Inflammatory macrophage treated with lipopolysaccharide for 4 hours (primary cell): ENCODE results near the gene CRACR2B.

Experiments
- DNase-seq: peaks from one replicate; pipeline ENCODE4 v3.0.0-alpha.2; 2020

The CRACR2B gene

DNA sequence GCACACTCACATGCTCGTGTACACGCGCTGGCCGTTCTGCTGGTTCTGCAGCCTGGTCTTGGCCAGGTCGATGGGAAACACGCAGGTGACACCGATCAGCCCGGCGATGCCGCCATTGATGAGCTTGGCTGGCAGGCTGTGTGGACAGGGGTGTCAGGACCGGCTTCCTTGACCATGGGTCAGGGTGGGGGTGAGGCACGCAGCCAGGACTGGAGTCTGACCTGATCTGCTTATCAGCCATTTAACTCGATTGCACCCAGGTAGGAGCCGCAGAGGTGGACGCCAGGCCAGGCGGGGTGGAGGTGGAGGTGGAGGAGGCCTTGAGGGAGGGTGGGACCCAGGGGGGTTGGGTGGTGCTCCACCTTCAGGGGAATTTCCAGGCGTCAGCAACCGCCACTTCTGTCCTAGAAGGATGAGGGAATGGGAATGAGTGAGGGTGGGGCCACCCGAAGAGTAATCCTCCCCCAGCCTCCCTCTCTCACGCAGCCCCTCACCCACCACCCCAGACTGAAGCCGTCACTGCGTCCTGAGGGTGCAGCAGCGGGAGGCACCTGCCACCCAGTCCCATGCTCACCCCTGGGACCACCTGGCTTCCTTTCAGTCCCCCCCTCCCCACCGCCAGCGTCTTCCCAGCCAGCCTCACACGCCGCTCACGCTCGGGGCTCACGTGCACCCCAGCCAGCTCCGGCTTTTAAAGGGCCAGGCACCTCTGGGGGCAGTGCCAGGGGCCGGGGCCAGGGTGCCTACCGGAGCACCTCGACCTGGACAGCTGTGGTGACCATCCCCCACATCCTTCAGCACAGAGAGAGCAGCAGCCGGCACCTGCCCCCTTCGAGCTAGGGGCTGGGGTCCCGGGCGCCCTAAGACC lies 32.7 kb upstream of the CRACR2B start:
- DNase-seq: no peak

GRCh38 chr11:795634-796564 lies 31.8 kb upstream of the CRACR2B start:
- DNase-seq: peak; percentile 93

DNA sequence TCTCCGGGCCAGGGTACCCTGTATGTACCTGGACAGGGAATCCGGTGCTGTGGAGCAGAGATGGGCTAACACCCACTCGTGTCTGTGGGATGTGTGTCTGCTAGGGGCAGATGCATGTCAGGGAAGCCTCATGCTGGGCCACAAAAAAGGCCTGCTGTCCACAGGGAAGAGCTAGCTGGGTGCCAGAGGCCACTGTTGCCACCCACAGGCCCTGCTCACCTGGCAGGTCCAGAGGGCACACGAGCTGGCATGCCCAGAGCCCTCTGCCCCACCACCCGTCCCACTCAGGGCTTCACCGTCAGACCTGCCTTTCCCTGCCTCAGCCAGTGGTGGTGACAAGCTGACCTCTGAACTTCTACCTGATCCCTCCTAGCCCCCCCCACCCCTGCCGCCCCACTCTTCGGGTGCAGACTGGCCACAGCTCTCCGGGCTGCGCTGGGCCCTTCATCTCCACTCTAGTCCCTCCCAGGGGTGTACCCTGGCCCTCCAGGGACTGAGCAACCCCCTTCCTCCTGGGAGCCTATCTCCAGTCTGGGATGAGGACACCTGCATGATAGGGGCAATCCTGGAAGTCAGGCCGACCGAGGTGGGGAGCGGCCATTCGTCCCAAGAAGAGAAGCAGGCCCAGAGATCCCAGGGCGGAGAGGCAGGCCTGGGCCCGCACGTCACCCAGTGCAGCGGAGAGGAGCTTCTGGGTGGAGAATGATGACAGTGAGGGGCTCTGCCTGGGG lies 31.0 kb upstream of the CRACR2B start:
- no peak for DNase-seq

- peak; percentile 64 for DNase-seq
These were observed 30.2 kb upstream of the CRACR2B start for GRCh38 chr11:797296-798092.

DNA sequence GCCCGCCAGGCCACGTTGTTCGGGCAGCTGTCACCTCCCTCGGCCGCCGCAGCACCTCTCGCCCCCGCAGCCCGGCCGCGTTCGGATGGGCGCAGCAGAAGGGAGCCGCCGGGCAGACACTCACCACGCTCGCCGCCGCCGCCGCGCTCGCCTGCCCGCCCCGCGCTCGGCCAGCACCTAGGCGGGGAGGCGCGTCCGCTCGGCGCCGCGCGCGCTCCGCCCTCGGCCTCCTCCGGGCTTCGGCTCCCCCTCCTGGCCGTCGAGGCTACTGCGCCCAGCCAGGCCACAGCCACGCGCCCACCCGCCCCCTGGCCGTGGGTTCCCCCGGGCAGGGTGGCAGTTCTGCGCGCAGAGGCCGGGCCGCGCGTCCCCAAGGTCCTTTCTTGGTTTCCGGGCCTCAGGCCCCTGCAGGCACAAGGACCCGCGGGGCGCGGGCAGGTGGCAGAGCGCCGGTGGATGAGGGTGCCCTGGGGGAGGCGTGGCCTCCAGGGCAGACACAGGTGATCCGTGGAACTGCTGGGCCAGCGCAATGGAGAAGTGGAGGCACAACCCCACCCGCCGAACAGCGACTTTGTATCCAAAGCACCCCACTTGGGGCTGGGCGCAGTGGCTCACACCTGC lies 29.5 kb upstream of the CRACR2B start, which contains the start of gene SLC25A22:
SLC25A22 (minus strand) TSS at position 189 of the 621 bp plus-strand sequence. CDS start 3,275 bp downstream, outside the sequence.
- peak; percentile 80 for DNase-seq

DNA sequence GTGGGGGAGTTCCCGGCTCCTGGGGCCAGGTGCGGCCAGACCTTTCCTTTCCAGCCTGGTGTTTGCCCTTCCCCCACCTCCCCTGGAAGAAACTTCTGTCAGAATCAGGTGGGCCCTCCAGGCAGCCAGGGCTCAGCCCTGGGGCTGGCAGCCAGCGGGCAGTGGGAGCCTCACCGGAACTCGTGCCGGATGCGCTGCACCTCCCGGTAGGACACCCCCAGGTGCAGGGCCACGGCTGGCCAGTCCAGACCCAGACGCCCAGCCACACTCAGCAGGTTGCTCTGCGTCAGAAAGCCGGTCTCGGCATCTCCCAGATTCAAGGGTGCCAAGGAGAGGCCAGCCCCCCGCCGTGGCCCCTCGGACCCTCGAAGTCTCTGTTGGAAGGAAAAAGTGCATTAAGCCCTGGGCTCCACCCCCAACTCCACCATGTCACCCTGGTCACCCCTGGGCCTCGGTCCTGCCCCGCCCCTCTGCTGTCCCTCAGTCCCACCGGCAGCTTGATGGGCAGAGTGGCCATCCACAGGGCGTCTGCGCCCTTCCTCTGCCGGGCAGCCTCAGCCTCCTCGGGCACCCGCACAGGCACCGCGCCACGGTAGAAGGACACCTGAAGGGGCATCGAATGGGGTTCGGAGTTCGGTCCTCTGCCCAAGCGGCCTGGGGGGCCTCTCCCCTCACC lies 27.9 kb upstream of the CRACR2B start:
- no peak for DNase-seq

GRCh38 chr11:800473-800872 lies 27.2 kb upstream of the CRACR2B start:
- no peak for DNase-seq

DNA sequence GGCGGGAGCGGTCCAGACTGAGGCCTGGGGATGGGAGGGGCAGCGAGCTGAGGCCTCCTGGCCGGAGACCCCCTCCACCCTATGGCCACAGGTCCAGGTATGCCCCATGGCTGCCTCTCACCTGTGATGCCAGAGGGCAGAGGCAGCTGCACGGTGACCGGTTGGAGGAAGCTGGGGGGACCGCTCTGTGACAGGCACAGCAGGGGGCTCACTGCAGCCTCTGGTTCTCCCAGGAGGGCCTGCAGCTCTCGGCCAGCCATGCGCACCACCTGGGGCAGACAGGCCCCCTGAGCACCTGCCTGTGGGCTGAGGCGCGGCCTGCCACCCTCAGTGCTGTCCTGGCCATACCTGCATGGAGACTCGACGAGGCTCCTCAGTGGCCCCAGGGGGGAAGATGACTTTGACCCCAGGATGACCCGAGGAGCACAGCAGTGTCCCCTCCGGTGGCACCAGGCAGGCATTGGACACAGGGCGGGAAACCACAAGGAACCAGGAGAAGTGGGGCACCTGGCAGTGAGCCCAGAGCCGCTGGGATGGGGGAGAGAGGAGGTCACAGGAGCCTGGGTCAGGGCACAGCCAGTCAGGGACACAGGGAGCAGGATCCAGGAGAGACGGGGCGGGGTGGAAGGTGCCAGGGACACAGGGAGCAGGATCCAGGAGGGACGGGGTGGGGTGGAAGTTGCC lies 26.5 kb upstream of the CRACR2B start:
- no peak for DNase-seq

- DNase-seq: no peak
These were observed 25.6 kb upstream of the CRACR2B start for GRCh38 chr11:802018-802617.

- DNase-seq: no peak
These were observed 24.8 kb upstream of the CRACR2B start for GRCh38 chr11:802693-803466.

DNA sequence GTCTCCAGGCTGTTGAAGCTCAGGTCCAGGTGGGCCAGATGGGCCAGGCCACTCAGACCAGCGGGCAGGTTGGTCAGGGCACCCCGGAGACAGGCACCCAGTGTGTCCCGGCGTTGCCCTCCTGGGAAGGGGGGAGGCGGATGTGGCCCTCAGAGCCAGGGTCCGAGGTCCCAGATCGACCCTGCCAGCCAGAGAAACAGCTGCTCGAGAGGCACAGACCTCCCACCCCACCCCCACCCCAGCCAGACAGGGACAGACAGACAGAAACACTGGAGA lies 24.3 kb upstream of the CRACR2B start:
- DNase-seq: no peak

GRCh38 chr11:803770-804598 lies 23.7 kb upstream of the CRACR2B start:
- no peak for DNase-seq

DNA sequence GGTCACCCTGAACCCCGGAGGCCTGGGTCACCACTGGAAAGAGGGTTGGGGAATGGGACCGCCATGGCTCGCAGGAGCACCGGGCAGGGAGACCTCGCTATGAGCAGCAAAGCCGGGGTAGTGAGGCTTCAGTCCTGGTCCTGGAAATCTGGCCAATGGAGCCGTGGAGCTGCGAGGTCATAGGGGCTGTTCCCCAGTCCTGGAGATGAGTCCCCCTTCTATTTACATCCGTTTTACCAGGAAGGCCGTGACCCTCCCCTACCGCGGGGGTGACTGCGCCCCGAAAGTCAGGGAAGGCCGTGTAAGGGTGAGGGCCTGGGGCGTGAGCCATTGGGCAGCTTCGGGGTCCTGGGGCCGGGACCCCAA lies 23.1 kb upstream of the CRACR2B start:
- no peak for DNase-seq

GRCh38 chr11:808427-809286 lies 19.1 kb upstream of the CRACR2B start:
- DNase-seq: no peak

- DNase-seq: peak; percentile 99
These were observed 18.3 kb upstream of the CRACR2B start, which contains the start of gene RPLP2 for GRCh38 chr11:809287-810039. RPLP2 (plus strand) TSS chr11:809967; CDS start chr11:810235, 268 bp downstream.

GRCh38 chr11:810040-810567 lies 17.6 kb upstream of the CRACR2B start:
- no peak for DNase-seq
